AG08395 (cell line): ENCODE measurements around the gene RAPGEF4.

Source experiments
- DNase-seq: peaks from one replicate; pipeline ENCODE4 v3.0.0; 2012; ENCODE audit warnings: mixed read lengths, low spot score

The RAPGEF4 gene

GRCh38 chr2:172999641-173000386, 264.2 kb downstream of the RAPGEF4 start:
- no peak for DNase-seq

DNA sequence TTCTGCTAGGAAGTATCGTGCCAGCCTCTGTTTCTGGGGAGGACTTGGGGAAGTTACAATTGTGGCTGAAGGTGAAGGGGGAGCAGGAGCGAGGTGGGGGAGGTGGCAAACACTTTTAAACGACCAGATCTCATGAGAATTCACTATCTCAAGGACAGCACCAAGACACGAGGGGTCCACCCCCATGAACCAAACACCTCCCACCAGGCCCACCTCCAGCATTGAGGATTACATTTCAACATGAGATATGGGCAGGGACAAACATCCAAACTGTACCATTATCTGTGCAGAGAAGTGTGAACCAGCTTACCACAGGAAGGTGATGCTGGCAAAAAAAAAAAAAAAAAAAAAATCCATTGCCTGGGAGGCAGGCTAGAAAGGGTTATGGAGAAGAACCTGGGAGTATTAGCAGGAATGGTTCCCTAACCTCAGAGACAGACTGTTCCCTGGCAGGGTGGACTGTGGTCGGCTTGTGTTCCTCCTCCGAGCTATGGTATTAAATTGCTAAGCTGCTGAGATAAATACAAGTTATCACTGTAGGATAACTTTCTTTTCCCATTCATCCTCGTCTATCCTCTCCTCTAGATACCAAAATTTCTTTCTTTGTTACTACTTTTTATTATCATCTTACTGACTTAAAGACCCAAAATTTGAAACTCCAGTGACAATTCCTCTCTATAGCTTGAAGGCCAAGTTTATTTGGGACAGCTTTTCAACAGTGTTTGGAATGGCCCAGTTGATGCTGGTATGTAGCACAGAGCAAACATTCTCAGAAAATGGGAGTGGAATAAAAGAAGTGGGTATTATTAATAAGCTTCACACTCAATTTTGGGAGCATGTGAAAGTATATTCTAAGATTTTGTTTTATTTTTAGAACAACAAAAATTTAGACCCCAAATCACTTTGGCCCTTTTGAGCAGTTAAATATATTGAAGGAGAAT, 266.3 kb downstream of the RAPGEF4 start:
- DNase-seq, result no peak

DNA sequence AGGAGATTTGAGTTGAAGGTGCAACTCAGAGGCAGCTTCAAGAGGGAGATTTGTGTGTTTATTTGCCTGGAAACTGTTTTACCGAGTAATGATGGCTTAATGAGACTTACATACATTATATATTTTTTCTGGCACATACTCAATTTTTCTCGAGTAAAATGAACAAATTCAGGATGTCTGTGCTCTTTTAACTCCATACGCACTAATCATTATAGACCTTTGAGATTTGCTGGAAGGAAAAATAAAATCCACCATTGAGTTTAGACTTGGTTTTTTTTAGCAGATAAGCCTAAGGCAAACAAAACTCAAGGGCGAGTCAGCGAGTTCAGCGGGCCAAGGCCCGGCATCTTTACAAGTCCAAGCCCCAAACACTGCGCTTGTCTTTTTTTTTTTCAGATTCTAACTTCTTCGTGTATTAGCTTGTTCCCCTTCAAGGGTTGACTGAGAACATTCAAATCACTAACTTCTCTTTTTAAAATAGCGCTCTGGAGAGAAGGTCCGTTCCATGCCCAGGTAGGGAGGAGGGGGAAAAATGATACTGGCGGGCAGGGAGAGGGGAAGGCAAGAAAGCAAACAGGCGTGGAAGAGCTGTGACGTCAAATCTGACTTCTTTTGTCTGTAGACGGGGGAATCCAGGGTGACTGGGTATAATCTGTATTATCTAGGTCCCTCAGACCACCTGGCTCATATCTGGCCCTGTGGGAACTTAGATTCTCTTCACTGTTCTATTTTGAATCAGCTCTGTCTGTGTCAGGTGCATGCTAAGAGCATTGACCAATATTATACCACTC, 267.3 kb downstream of the RAPGEF4 start:
- no peak for DNase-seq

DNA sequence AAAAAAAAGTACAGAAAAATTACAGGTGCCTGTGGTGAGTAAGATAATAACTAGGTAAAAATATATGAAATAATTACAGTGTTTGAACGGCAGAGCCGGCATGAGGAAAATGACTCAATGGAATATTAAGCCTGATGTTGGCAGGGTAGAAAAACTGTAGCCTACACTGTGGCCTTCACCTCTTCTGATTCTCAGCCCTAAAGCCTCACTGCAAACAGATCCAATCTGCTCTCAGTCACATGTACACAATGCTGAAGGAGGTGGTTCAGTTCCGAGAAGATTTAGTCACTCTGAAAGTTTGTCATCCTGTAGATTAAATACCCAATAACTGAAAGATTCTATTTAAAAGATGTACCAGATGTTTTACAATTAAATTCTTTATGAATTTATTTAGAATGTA, 273.1 kb downstream of the RAPGEF4 start:
- no peak for DNase-seq

DNA sequence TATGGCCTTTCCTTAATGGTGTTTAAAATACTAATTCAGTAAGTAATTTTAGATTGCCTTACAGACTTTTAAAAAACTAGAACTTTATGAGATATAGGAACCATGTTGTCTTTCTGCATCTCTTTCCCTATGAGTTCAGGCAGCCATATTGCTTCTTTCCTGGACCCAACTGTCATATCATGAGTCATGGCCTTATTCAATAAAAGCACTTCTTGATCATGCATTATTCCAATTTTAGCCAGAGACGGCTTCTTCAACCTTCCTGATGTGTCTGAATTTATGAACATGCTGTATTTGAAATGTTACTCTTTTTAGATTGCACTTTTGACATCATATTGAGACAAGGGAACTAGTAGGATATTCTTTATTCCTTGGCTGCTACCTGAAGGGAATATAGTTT, 274.6 kb downstream of the RAPGEF4 start:
- no peak for DNase-seq

DNA sequence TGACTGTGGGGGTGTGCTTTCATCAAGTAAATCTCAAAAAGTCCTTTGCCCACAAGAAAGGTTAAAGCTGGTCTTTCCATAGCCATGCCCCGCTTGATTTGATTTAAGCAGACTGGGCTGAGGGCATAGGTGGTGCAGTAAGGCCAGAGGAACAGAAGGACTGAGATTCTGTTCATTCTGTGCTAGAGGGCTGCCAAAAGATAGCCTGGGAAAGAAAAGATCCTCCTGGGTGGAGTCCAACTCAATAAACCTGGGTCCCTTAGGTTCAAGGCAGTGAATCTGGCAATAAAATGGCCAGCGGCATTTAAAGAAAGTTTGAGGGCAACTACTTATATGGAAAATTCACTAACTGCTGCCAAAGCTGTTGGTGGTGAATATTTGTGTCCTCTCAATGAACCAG, 280.8 kb downstream of the RAPGEF4 start:
- DNase-seq, result no peak

DNA sequence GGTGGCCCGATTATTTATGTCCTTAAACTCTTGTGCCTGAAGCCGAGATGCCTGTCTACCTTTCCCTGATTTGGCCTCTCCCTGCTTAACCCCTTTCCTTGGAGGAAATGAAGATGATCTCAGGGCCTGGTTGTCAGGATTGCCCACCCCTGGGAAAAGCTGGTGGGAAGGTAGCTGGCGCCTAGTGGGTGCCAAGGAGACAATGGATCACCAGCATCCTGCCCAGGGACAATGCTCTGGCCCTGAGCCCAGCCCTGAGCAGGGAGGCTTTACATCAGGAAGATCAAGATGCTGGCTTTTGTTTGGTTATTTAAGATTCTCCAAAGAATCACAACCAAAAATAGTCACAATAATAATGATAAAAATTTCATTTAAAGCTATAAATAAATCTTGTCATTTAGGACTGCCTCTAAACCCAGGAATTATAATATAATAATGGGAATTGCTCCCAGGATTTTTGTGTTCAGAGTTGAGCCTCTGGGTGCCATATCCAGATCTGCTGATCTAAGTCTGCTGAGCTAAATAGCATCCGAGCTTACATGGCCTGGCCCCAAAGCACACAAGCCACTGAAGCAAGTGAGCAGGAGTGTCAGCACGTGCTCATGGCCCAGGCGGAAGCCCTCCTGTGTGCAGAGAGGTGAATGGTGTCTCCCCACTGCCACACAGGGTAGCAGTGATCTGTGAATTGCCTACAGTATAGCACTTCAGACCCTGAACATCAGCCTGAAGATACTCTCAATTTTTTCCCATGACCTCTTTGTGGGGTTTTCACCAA, 282.2 kb downstream of the RAPGEF4 start:
- DNase-seq, result no peak

GRCh38 chr2:173019755-173020154, 284.1 kb downstream of the RAPGEF4 start:
- DNase-seq, result no peak

- peak; percentile 15 for DNase-seq
Observed at GRCh38 chr2:173021939-173022371, 286.3 kb downstream of the RAPGEF4 start.

DNA sequence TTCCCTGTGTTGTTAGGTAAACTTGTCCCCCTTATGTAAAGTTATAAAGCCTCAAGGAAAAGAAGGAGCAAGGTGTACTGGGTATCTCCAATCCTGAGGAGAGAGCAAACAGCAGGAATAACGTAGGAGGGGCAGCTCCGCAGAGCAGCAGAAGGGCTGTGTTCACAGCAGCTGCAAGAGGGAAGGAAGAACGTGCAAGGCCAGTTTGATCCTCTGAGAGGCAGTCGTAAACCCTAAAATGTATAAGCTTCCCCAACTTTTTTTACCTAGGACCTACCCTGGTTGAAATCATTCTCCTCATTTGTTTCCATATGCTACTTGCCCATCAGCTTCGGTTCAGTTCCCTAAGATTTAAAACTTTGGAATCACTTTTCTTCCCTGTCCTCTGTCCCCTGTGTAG, 288.1 kb downstream of the RAPGEF4 start:
- DNase-seq, result no peak

- DNase-seq, result no peak
Observed at GRCh38 chr2:173026479-173026878, 290.8 kb downstream of the RAPGEF4 start.

DNA sequence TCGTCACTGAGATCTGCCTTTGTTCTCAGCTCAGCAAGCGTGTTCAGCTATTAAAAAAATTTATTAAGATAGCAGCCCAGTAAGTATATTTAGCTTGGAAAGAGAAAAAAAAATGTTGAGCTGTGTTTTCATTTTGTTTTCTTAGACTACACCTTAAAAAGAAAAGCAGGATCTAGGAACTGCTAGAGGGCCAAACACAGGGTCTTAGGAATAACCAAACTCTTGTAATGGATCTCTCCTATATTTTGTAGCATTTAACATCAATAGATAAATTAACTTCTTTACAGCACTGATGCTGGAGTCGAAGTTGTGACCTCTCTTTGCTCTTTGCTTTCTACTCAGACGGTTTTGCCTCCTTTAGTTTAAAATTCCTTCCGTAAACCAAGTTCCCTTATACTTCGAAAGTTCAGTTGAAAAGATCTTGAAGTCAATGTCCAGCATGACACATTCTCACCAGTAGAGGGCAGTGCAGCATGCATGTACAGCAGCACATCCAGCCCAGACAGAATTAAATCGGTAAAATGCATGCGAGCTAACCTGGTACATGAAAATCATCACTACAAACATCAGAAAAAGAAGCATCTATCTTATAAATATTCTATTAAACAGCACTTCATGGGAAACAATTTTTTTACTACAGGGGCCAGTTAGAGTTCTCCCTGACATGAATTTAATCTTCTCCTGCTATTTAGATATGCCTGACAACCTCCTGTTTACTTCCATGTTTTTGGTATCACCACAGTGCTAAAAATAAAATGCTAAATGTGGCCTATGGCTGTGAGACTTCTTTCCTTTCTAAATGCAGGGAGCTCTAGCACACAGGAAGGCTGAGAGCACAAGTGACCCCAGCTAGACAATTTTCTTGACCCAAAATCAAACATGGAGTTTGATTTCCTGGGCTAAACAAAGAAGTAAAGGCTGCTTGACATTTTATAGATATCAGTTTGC, 291.8 kb downstream of the RAPGEF4 start:
- peak; percentile 79 for DNase-seq

GRCh38 chr2:173028141-173028540, 292.5 kb downstream of the RAPGEF4 start:
- no peak for DNase-seq

DNA sequence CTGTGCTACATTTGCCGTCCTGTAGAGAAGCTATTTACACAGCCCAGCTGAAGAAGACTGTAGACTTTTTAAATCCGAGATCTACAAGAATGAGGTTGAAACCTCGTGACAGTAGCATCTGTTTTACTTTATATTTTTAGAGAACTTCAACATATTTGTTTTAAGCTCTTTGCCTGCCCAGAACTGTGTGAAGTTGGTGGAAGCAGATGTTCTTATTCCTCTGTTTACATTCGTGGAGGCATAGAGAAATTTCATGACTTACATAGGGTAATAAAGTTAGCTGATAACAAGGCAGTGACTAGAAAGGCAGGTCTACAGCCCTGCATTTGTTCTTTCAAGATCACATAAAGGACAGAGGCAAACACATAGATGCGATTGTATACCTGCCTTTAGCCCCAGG, 293.0 kb downstream of the RAPGEF4 start:
- peak; percentile 11 for DNase-seq

- no peak for DNase-seq
Observed at GRCh38 chr2:173030561-173031490, 295.2 kb downstream of the RAPGEF4 start.

- DNase-seq, result no peak
Observed at GRCh38 chr2:173032032-173032431, 296.4 kb downstream of the RAPGEF4 start.

DNA sequence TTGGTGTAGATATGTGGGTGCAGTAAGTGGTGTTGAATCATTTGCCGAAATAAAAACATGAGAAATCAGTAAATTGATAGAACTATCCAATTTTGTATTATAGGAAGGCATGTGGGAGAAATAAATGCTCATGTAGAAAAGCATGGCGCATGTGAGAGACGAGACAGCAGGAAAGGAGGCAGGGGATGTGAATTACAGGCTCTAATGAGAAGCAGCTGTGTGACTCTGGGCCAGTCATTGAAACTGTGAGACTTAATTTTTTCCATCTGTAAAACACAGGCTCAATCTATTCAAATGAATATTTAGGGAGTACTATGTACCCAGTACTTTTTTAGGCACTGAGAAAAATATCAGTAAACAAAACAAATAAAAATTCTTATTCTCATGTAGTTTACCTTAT, 297.4 kb downstream of the RAPGEF4 start:
- peak; percentile 38 for DNase-seq

DNA sequence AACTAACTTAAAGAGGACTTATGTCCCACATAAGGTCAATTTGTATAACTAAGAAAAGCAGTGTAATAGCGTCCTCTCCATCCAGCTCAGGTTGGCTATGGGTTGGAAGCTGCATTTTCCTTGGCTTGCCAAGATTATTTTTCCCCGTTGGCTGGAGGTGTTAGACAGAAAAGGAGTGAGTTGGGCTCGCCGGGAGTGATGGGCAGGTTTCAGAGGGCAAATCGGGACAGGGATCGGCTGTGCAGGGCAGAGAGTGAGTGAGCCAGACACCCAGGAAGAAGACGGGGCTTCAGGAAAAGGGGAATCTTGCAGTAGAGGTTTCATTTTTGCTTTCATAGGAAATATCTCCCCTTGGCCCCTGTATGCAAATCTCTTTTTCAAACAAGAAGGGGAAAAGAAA, 298.5 kb downstream of the RAPGEF4 start:
- DNase-seq, result no peak
